Placental epithelial cell (primary cell): Measurements from ENCODE around the gene PPIL1. TPM values are rescaled to one million over a fixed set of nuclear protein-coding genes. Genes with fewer than 3 reads are reported as not detected.

ENCODE experiments used
- total RNA-seq: library from RNA; depleted of rRNA; stranded (reverse); fragments of >200 nt; gene quantifications from 2 replicates; pipeline ENCODE4 v1.2.3, GENCODE V29; 2012

The PPIL1 gene
- total RNA-seq = 15.3 and 33.9 TPM in 2 replicates

GRCh38 chr6:36874443-36875249 is at the start of gene PPIL1:
Gene PPIL1 (minus strand): TSS chr6:36874803. CDS start chr6:36874772, 31 bp downstream.

GRCh38 chr6:36885461-36886401 is 11.1 kb upstream of the PPIL1 start, which contains the start of gene C6orf89:
Gene C6orf89 (plus strand): TSS chr6:36885952. CDS start chr6:36899445, 13,493 bp downstream.

DNA sequence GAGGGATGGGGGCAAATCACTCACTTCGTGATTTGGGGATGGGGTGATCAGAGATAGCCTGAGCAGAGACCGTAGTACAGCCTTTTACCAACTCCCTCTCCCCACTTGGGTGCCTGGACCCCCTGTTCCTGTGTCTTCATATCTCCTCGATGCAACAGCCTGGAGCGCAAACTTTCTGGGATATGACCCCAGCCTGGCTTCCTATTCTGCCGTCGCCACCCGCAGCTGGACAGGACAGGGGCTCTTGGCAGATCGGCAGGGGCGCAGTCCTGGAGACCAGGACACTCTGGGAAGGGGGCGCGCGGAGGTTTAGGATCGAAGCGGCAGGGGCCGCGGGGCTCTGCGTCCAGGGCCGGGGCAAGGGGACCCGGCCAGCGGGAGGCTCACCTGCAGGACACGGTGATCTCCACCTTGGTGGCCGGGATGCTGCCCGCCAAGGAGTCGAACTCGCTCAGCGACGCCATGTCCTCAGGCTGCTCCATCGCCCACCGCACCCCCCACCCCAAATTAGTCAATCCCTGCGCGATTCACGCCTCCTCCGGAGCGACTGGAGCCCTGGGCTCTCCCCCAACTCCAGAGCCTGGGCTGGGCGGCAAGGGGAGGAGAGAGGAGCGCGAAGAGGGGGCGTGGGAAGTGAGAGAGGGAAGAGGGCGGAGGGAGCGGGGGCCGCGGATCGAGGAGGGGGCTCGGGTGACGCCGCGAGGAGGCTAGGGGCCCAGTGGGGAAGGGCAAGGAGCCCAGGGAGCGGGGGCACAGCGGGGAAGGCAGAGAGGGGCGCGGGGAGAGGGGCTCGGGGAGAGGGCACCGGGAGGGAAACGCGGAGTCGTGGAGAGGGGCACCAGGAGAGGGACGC is 35.5 kb downstream of the PPIL1 start, which contains the start of gene CPNE5:
CPNE5 (minus strand) TSS at position 549 of the 853 bp plus-strand sequence; CDS start at position 482, 67 bp downstream.

Other genes with a start within 250 kb of the PPIL1 start
- 183 and 340 TPM in 2 replicates for gene CDKN1A, start 196.1 kb downstream of the PPIL1 start, total RNA-seq
- gene RAB44, start 177.0 kb downstream of the PPIL1 start, total RNA-seq = 0.11 TPM in 1 of 2 replicates, not detected in the other
- not detected in 2 replicates for gene CPNE5, start 35.4 kb downstream of the PPIL1 start, total RNA-seq
- gene C6orf89, start 11.1 kb upstream of the PPIL1 start, total RNA-seq = 29.8 and 47.4 TPM in 2 replicates
- not detected in 2 replicates for gene PI16, start 79.9 kb upstream of the PPIL1 start, total RNA-seq
- 155 and 174 TPM in 2 replicates for gene MTCH1, start 111.4 kb upstream of the PPIL1 start, total RNA-seq
- gene FGD2, start 130.9 kb upstream of the PPIL1 start, total RNA-seq = under 0.01 TPM in 1 of 2 replicates, not detected in the other